HEK293 (cell line): Measurements from ENCODE around the gene AGRN.

ENCODE experiments used
- CTCF ChIA-PET: fragments of 350-600 bp; formaldehyde crosslinking; extraction: SDS; loops from one replicate; lab custom pipeline; 2021; ENCODE audit warnings: antibody characterized with exemption; lab: Yijun Ruan, JAX
- POLR2A ChIA-PET: fragments of 300-600 bp; formaldehyde crosslinking; extraction: SDS; loops from one replicate; lab custom pipeline; 2020; ENCODE audit warnings: antibody characterized with exemption, inconsistent platforms; lab: Yijun Ruan, JAX
- H3K27ac ChIP-seq: fragments of 200-500 bp; sonication (Bioruptor generic); 2 replicates; pipeline ENCODE4 v1.5.1; 2014; ENCODE audit warnings: low read depth, low read length, control low read depth, inconsistent platforms; ENCODE audit errors: extremely low read depth
- H3K36me3 ChIP-seq, 2 experiments: fragments of 200-500 bp in 1 of 2; sonication (Bioruptor generic) in 1 of 2; 1 replicate in 1 of 2; 2 replicates in 1 of 2; pipeline ENCODE4 v1.5.1; 2014 to 2017; ENCODE audit warnings: inconsistent platforms in 2 of 2, low read length in 2 of 2; ENCODE audit not compliant: control insufficient read depth in 2 of 2, insufficient read depth in 1 of 2
- H3K4me1 ChIP-seq: fragments of 200-500 bp; sonication (Bioruptor generic); 2 replicates; pipeline ENCODE4 v1.5.1; 2014; ENCODE audit warnings: mild to moderate bottlenecking, low read length, inconsistent platforms; ENCODE audit not compliant: control insufficient read depth, insufficient read depth
- H3K4me3 ChIP-seq: 2 replicates; pipeline ENCODE4 v1.5.1; 2011; ENCODE audit warnings: low read depth, mild to moderate bottlenecking, control low read depth, low read length, moderate library complexity
- H3K9me3 ChIP-seq: fragments of 200-500 bp; sonication (Bioruptor generic); 2 replicates; pipeline ENCODE4 v1.5.1; 2014; ENCODE audit warnings: low read depth, low read length, inconsistent platforms; ENCODE audit not compliant: control insufficient read depth, insufficient read depth
- AEBP2 ChIP-seq: fragments of 450-650 bp; formaldehyde crosslinking; IDR thresholded peaks from 2 replicates; pipeline ENCODE4 v1.5.1; 2016; ENCODE audit warnings: missing biosample characterization, missing genetic modification characterization, borderline replicate concordance
- EGR2 ChIP-seq: fragments of 450-650 bp; formaldehyde crosslinking; IDR thresholded peaks from 2 replicates; pipeline ENCODE4 v1.5.1; 2016; ENCODE audit warnings: low read depth, missing biosample characterization, missing genetic modification characterization
- GLI4 ChIP-seq: fragments of 450-650 bp; formaldehyde crosslinking; IDR thresholded peaks from 2 replicates; pipeline ENCODE4 v1.5.1; 2016; ENCODE audit warnings: missing biosample characterization, missing genetic modification characterization
- GLIS2 ChIP-seq: fragments of 450-650 bp; formaldehyde crosslinking; IDR thresholded peaks from 2 replicates; pipeline ENCODE4 v1.5.1; 2016; ENCODE audit warnings: missing biosample characterization, missing genetic modification characterization
- INSM2 ChIP-seq: fragments of 450-650 bp; formaldehyde crosslinking; IDR thresholded peaks from 2 replicates; pipeline ENCODE4 v1.5.1; 2016; ENCODE audit warnings: missing biosample characterization, missing genetic modification characterization
- KLF16 ChIP-seq: fragments of 450-650 bp; formaldehyde crosslinking; IDR thresholded peaks from 2 replicates; pipeline ENCODE4 v1.5.1; 2017; ENCODE audit warnings: missing biosample characterization, missing genetic modification characterization
- SP7 ChIP-seq: fragments of 450-650 bp; formaldehyde crosslinking; IDR thresholded peaks from 2 replicates; pipeline ENCODE4 v1.5.1; 2016; ENCODE audit warnings: missing biosample characterization, missing genetic modification characterization
- TSHZ1 ChIP-seq: fragments of 450-650 bp; formaldehyde crosslinking; IDR thresholded peaks from 2 replicates; pipeline ENCODE4 v1.5.1; 2016; ENCODE audit warnings: missing biosample characterization, missing genetic modification characterization, borderline replicate concordance
- YY1 ChIP-seq: fragments of 450-650 bp; formaldehyde crosslinking; IDR thresholded peaks from 2 replicates; pipeline ENCODE4 v1.5.1; 2018; ENCODE audit warnings: missing biosample characterization, missing genetic modification characterization
- ZBTB10 ChIP-seq: fragments of 450-650 bp; formaldehyde crosslinking; IDR thresholded peaks from 2 replicates; pipeline ENCODE4 v1.5.1; 2016; ENCODE audit warnings: missing biosample characterization, missing genetic modification characterization
- ZBTB11 ChIP-seq: fragments of 450-650 bp; formaldehyde crosslinking; conservative IDR thresholded peaks from 2 replicates; pipeline ENCODE4 v1.5.1; 2016; ENCODE audit warnings: low read depth, missing biosample characterization, missing genetic modification characterization
- ZBTB20 ChIP-seq: fragments of 450-650 bp; formaldehyde crosslinking; IDR thresholded peaks from 2 replicates; pipeline ENCODE4 v1.5.1; 2016; ENCODE audit warnings: missing biosample characterization, missing genetic modification characterization
- ZFHX2 ChIP-seq: fragments of 450-650 bp; formaldehyde crosslinking; conservative IDR thresholded peaks from 2 replicates; pipeline ENCODE4 v1.5.1; 2016; ENCODE audit warnings: missing biosample characterization, missing genetic modification characterization
- ZFP37 ChIP-seq: fragments of 450-650 bp; formaldehyde crosslinking; IDR thresholded peaks from 2 replicates; pipeline ENCODE4 v1.5.1; 2016; ENCODE audit warnings: missing biosample characterization, missing genetic modification characterization
- ZNF2 ChIP-seq: fragments of 450-650 bp; formaldehyde crosslinking; IDR thresholded peaks from 2 replicates; pipeline ENCODE4 v1.5.1; 2016; ENCODE audit warnings: missing biosample characterization, missing genetic modification characterization
- ZNF366 ChIP-seq: fragments of 450-650 bp; formaldehyde crosslinking; conservative IDR thresholded peaks from 2 replicates; pipeline ENCODE4 v1.5.1; 2016; ENCODE audit warnings: missing biosample characterization, missing genetic modification characterization
- ZNF48 ChIP-seq: fragments of 450-650 bp; formaldehyde crosslinking; IDR thresholded peaks from 2 replicates; pipeline ENCODE4 v1.5.1; 2016; ENCODE audit warnings: missing biosample characterization, missing genetic modification characterization
- ZNF488 ChIP-seq: fragments of 450-650 bp; formaldehyde crosslinking; IDR thresholded peaks from 2 replicates; pipeline ENCODE4 v1.5.1; 2016; ENCODE audit warnings: missing biosample characterization, missing genetic modification characterization
- ZNF513 ChIP-seq: fragments of 450-650 bp; IDR thresholded peaks from 2 replicates; pipeline ENCODE4 v1.5.1; 2018; ENCODE audit warnings: missing biosample characterization, missing genetic modification characterization

The AGRN gene

GRCh38 chr1:1068517-1069055, 48.7 kb downstream of the AGRN start (continued):
- TF ChIP-seq ZNF513 (tag by site-specific recombination) (no peak), KLF16 (tag by site-specific recombination) (no peak), ZNF488 (tag by site-specific recombination) (no peak), ZNF2 (tag by site-specific recombination) (no peak), ZBTB20 (tag by site-specific recombination) (peak; percentile 42; the same call in 1 of the 2 replicates), GLIS2 (0 out of 2 replicates have a peak, but pooled peaks have one; percentile 7), GLI4 (tag by site-specific recombination) (no peak)

GRCh38 chr1:1069056-1069710, 49.3 kb downstream of the AGRN start:
- ChIA-PET POLR2A (interaction anchor here (0.6 to 1.7 kb wide), 3 partner anchors 10 to 51 kb away, joined by 3 to 8 read pairs (median 5); no protein-coding TSS in a partner anchor), CTCF (interaction anchor here (1.0 to 1.2 kb wide), 2 partner anchors 10 to 53 kb away, joined by 3 read pairs; no protein-coding TSS in a partner anchor)
- Histone ChIP-seq H3K36me3 (no peaks in the 10 kb centered on the region), H3K4me1 (no peaks in the 10 kb centered on the region), H3K4me3 (peak overlapping the region; percentile 69), H3K27ac (no peak overlapping the region; the same call in 1 of the 2 replicates), H3K9me3 (no peaks in the 10 kb centered on the region)
- TF ChIP-seq ZBTB11 (tag by site-specific recombination) (peak; percentile 4; the same call in 1 of the 2 replicates), ZBTB10 (peak; percentile 56; the same call in 1 of the 2 replicates), ZNF48 (tag by site-specific recombination) (no peak), YY1 (tag by site-specific recombination) (no peak), EGR2 (tag by site-specific recombination) (peak; percentile 74), SP7 (tag by site-specific recombination) (0 out of 2 replicates have a peak, but pooled peaks have one; percentile 17), AEBP2 (tag by site-specific recombination) (no peak), INSM2 (tag by site-specific recombination) (no peak), ZFP37 (no peak), TSHZ1 (tag by site-specific recombination) (no peak), ZFHX2 (tag by site-specific recombination) (peak; percentile 77), ZNF366 (tag by site-specific recombination) (0 out of 2 replicates have a peak, but pooled peaks have one; percentile 15)
